ENCODE results near the gene AGFG2. TPM values are rescaled to one million over a fixed set of nuclear protein-coding genes. Genes with fewer than 3 reads are reported as not detected.

AGFG2 gene
- total and polyA plus RNA-seq, 2 of the 13 experiments (the other 11 are each of a cell fraction or from before 2014, with no cell fraction given): 125 to 132 TPM

DNA sequence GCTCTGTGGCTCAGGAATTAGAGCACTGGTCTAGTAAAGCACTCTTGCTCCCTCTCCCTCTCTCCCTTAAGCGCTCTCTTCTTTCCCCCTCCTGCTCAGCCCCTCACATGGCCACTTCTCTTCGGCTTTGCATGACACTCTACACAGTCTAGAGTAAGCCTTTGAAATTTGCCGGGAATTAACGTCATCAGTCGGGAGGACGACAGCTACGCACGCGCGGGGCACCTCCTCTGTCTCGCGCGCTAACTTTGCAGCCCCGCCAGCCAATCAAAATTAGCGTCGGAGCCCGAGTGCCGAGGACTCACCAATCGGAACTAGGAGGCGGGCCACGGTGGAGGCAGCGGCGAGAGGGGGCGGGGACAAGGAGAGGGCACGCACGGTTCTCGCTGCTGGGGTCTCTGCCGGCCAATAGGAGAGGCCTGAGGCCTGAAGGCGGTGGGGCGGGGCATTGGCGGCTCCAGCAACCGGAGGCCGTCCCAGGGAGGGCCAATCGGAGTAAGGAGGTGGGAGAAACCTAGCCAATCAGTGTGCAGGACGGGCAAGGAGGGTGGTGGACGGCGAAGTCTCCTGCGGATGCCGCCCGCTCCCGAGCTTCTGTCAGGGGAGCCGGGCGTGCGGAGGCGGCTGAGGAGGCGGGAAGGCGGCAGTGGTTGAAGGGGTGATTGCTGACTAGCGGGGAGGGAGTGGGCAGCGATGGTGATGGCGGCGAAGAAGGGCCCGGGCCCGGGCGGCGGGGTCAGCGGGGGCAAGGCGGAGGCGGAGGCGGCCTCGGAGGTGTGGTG, at the start of gene AGFG2 (continued):
- TF ChIP-seq JUND (CRISPR knock-in tag; IDR thresholded peaks at IDR 0.05) (no peak), ATF7-NPFF (CRISPR knock-in tag; IDR thresholded peaks at IDR 0.05; ENCODE audit: low read depth) (peak; percentile 73), ZNF451 (CRISPR knock-in tag; IDR thresholded peaks at IDR 0.05) (no peak; the same call in 1 of the 2 replicates), ZNF605 (CRISPR knock-in tag; IDR thresholded peaks at IDR 0.05) (peak; percentile 66), ZNF256 (CRISPR knock-in tag; conservative IDR thresholded peaks at IDR 0.05) (no peak), ZNF790 (CRISPR knock-in tag; IDR thresholded peaks at IDR 0.05; ENCODE audit: borderline replicate concordance) (peak; percentile 83; the same call in 1 of the 2 replicates), ARID2 (CRISPR knock-in tag; IDR thresholded peaks at IDR 0.05; ENCODE audit: borderline replicate concordance) (peak; percentile 43; the same call in 1 of the 2 replicates), RAD21 (CRISPR knock-in tag; IDR thresholded peaks at IDR 0.05) (peak; percentile 28; the same call in 1 of the 2 replicates), ZNF777 (CRISPR knock-in tag; IDR thresholded peaks at IDR 0.05) (peak; percentile 42; the same call in 1 of the 2 replicates), ZFP36L1 (CRISPR knock-in tag; IDR thresholded peaks at IDR 0.05) (peak; percentile 97), ZNF572 (CRISPR knock-in tag; IDR thresholded peaks at IDR 0.05) (no peak), HNRNPH1 (optimal IDR thresholded peaks at IDR 0.05; ENCODE audit: low read depth, low read length) (peak; percentile 87), ZNF792 (CRISPR knock-in tag; IDR thresholded peaks at IDR 0.05) (peak; percentile 21; the same call in 1 of the 2 replicates), PAXIP1 (CRISPR knock-in tag; conservative IDR thresholded peaks at IDR 0.05) (0 out of 2 replicates have a peak, but pooled peaks have one; percentile 15), BRD4 (CRISPR knock-in tag; IDR thresholded peaks at IDR 0.05) (0 out of 2 replicates have a peak, but pooled peaks have one; percentile 46), REL (CRISPR knock-in tag; conservative IDR thresholded peaks at IDR 0.05) (peak; percentile 70; the same call in 1 of the 2 replicates), SAP130 (CRISPR knock-in tag; IDR thresholded peaks at IDR 0.05; ENCODE audit: low read depth) (peak; percentile 100)
- TF ChIP-seq, protein P1, sequence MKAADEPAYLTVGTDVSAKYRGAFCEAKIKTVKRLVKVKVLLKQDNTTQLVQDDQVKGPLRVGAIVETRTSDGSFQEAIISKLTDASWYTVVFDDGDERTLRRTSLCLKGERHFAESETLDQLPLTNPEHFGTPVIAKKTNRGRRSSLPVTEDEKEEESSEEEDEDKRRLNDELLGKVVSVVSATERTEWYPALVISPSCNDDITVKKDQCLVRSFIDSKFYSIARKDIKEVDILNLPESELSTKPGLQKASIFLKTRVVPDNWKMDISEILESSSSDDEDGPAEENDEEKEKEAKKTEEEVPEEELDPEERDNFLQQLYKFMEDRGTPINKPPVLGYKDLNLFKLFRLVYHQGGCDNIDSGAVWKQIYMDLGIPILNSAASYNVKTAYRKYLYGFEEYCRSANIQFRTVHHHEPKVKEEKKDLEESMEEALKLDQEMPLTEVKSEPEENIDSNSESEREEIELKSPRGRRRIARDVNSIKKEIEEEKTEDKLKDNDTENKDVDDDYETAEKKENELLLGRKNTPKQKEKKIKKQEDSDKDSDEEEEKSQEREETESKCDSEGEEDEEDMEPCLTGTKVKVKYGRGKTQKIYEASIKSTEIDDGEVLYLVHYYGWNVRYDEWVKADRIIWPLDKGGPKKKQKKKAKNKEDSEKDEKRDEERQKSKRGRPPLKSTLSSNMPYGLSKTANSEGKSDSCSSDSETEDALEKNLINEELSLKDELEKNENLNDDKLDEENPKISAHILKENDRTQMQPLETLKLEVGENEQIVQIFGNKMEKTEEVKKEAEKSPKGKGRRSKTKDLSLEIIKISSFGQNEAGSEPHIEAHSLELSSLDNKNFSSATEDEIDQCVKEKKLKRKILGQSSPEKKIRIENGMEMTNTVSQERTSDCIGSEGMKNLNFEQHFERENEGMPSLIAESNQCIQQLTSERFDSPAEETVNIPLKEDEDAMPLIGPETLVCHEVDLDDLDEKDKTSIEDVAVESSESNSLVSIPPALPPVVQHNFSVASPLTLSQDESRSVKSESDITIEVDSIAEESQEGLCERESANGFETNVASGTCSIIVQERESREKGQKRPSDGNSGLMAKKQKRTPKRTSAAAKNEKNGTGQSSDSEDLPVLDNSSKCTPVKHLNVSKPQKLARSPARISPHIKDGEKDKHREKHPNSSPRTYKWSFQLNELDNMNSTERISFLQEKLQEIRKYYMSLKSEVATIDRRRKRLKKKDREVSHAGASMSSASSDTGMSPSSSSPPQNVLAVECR (CRISPR knock-in tag; IDR thresholded peaks at IDR 0.05; ENCODE audit: borderline replicate concordance): peak; percentile 96
- TF ChIP-seq, protein P2, sequence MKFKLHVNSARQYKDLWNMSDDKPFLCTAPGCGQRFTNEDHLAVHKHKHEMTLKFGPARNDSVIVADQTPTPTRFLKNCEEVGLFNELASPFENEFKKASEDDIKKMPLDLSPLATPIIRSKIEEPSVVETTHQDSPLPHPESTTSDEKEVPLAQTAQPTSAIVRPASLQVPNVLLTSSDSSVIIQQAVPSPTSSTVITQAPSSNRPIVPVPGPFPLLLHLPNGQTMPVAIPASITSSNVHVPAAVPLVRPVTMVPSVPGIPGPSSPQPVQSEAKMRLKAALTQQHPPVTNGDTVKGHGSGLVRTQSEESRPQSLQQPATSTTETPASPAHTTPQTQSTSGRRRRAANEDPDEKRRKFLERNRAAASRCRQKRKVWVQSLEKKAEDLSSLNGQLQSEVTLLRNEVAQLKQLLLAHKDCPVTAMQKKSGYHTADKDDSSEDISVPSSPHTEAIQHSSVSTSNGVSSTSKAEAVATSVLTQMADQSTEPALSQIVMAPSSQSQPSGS (CRISPR knock-in tag; IDR thresholded peaks at IDR 0.05): peak; percentile 55; the same call in 1 of the 2 replicates
- TF ChIP-seq, protein P3, sequence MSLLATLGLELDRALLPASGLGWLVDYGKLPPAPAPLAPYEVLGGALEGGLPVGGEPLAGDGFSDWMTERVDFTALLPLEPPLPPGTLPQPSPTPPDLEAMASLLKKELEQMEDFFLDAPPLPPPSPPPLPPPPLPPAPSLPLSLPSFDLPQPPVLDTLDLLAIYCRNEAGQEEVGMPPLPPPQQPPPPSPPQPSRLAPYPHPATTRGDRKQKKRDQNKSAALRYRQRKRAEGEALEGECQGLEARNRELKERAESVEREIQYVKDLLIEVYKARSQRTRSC (CRISPR knock-in tag; IDR thresholded peaks at IDR 0.05; ENCODE audit: low read depth): 0 out of 2 replicates have a peak, but pooled peaks have one; percentile 21
